SH-SY5Y (cell line): ENCODE results near the gene BZW1.

Experiments
- GATA2 ChIP-seq: IDR thresholded peaks from 2 replicates; pipeline ENCODE4 v1.6.1; 2011; ENCODE audit warnings: mild to moderate bottlenecking, low read depth, low read length
- GATA3 ChIP-seq: IDR thresholded peaks from 2 replicates; pipeline ENCODE4 v1.6.1; 2011; ENCODE audit warnings: low read depth, mild to moderate bottlenecking, low read length, moderate library complexity

GRCh38 chr2:200814276-200814815 is 2.6 kb downstream of the BZW1 start:
- TF ChIP-seq GATA2: no peak
- TF ChIP-seq GATA3: no peak
